B cell (primary cell): Measurements from ENCODE around the gene MSGN1. TPM values are rescaled to one million over a fixed set of nuclear protein-coding genes. Genes with fewer than 3 reads are reported as not detected.

Experiments used
- ATAC-seq: fragments of 200-7000 bp; cut with Tn5 transposase; one replicate; pipeline ENCODE4 v1.10.0; 2021; ENCODE audit warnings: low read depth, mild to moderate bottlenecking, moderate number of reproducible peaks, moderate library complexity
- CTCF ChIA-PET: fragments of 350-600 bp; sonication (Branson Sonifier 250); formaldehyde crosslinking; loops from one replicate; lab custom pipeline; 2021; ENCODE audit warnings: antibody characterized with exemption, inconsistent platforms; lab: Charles Lee
- POLR2A ChIA-PET: fragments of 350-600 bp; sonication (Branson Sonifier 250); formaldehyde crosslinking; loops from one replicate; lab custom pipeline; 2021; ENCODE audit warnings: antibody characterized with exemption; lab: Charles Lee
- DNase-seq: peaks from one replicate; pipeline ENCODE4 v3.0.0; 2013
- H2AFZ ChIP-seq: 2 replicates; pipeline ENCODE4 v1.6.1; 2012; ENCODE audit warnings: mild to moderate bottlenecking, low read depth, low read length; ENCODE audit not compliant: insufficient read depth, poor library complexity, severe bottlenecking
- H3K27ac ChIP-seq, 2 donors: 1 replicate in 1 of 2; 2 replicates in 1 of 2; pipeline ENCODE4 v1.5.1; 2012 to 2013; ENCODE audit warnings: low read length in 2 of 2, mild to moderate bottlenecking in 2 of 2, moderate library complexity in 1 of 2
- H3K27me3 ChIP-seq, 4 experiments: fragments of 200-600 bp in 1 of 4; sonication (generic) in 1 of 4; replicated peaks in 1 of 4; 1 replicate in 2 of 4; 2 replicates in 2 of 4; pipeline versions ENCODE4 v1.6.1 to v1.7.0; 2013 to 2016; ENCODE audit warnings: low read length in 3 of 4, mild to moderate bottlenecking in 2 of 4, mixed read lengths in 1 of 4, moderate library complexity in 1 of 4; ENCODE audit not compliant: insufficient read depth in 4 of 4, control insufficient read depth in 3 of 4; ENCODE audit errors: control extremely low read depth in 1 of 4
- H3K36me3 ChIP-seq, 2 experiments: replicated peaks in 1 of 2; 1 replicate in 1 of 2; 2 replicates in 1 of 2; pipeline versions ENCODE4 v1.6.1 to v1.7.1; 2013; ENCODE audit warnings: low read length in 1 of 2; ENCODE audit not compliant: insufficient read depth in 2 of 2, control insufficient read depth in 1 of 2; ENCODE audit errors: control extremely low read depth in 1 of 2, extremely low read depth in 1 of 2
- H3K4me1 ChIP-seq, 2 donors: fragments of 200-600 bp in 1 of 2; sonication (generic) in 1 of 2; 1 replicate in 1 of 2; 2 replicates in 1 of 2; pipeline versions ENCODE4 v1.5.1 to v1.6.1; 2013 to 2017; ENCODE audit warnings: low read length in 2 of 2; ENCODE audit not compliant: control insufficient read depth in 2 of 2, insufficient read depth in 2 of 2
- H3K4me2 ChIP-seq: replicated peaks from 2 replicates; pipeline ENCODE3; 2012; ENCODE audit warnings: mild to moderate bottlenecking, low read depth, low read length; ENCODE audit not compliant: poor library complexity, severe bottlenecking
- H3K4me3 ChIP-seq, 5 experiments: fragments of 200-600 bp in 1 of 5; sonication (generic) in 1 of 5; 1 replicate in 3 of 5; 2 replicates in 2 of 5; pipeline versions ENCODE4 v1.5.1 to v1.7.0; 2011 to 2016; ENCODE audit warnings: low read length in 4 of 5, mild to moderate bottlenecking in 4 of 5, low read depth in 2 of 5, control low read depth in 1 of 5, moderate library complexity in 1 of 5; ENCODE audit not compliant: insufficient read depth in 1 of 5; ENCODE audit errors: control extremely low read depth in 1 of 5, extremely low read depth in 1 of 5
- H3K79me2 ChIP-seq: fragments of 200-600 bp; sonication (generic); one replicate; pipeline ENCODE4 v1.6.0; 2016; ENCODE audit warnings: low read length; ENCODE audit not compliant: control insufficient read depth, insufficient read depth
- H3K9ac ChIP-seq: fragments of 200-600 bp; sonication (generic); 2 replicates; pipeline ENCODE4 v1.6.1; 2017; ENCODE audit warnings: mild to moderate bottlenecking, low read length, moderate library complexity
- H3K9me3 ChIP-seq, 3 donors: one replicate each; pipeline versions ENCODE4 v1.6.1 to v1.7.1; 2013; ENCODE audit warnings: low read length in 2 of 3; ENCODE audit not compliant: control insufficient read depth in 2 of 3, insufficient read depth in 1 of 3; ENCODE audit errors: control extremely low read depth in 1 of 3
- H4K20me1 ChIP-seq: 2 replicates; pipeline ENCODE4 v1.6.0; 2012; ENCODE audit warnings: mild to moderate bottlenecking, low read length; ENCODE audit not compliant: insufficient read depth, control insufficient read depth, poor library complexity, severe bottlenecking
- H3K27ac Mint-ChIP-seq: one replicate; pipeline ENCODE4 v1.8.0; 2021; ENCODE audit warnings: mixed read lengths
- H3K27me3 Mint-ChIP-seq: one replicate; pipeline ENCODE4 v1.8.0; 2021; ENCODE audit warnings: mixed read lengths
- H3K4me1 Mint-ChIP-seq: one replicate; pipeline ENCODE4 v1.8.0; 2021; ENCODE audit warnings: mixed read lengths
- H3K4me3 Mint-ChIP-seq: one replicate; pipeline ENCODE4 v1.8.0; 2021; ENCODE audit warnings: mixed read lengths
- H3K9me3 Mint-ChIP-seq: one replicate; pipeline ENCODE4 v1.8.0; 2022; ENCODE audit warnings: mixed read lengths; ENCODE audit not compliant: insufficient read depth
- EZH2 ChIP-seq: IDR thresholded peaks from 2 replicates; pipeline ENCODE4 v1.6.1; 2012; ENCODE audit warnings: borderline replicate concordance, low read depth, mild to moderate bottlenecking, moderate library complexity, low read length; ENCODE audit not compliant: insufficient read depth, poor library complexity, severe bottlenecking
- WGBS: methylation state at CpG from one replicate; pipeline ENCODE4 v1.1.5; 2013; ENCODE audit warnings: missing lambda C conversion rate; ENCODE audit not compliant: insufficient coverage; 5-methylcytosine and 5-hydroxymethylcytosine counted together
- intact Hi-C: fragments of 100-400 bp; cut with micrococcal nuclease; formaldehyde crosslinking; loops from one replicate; pipeline ENCODE4 v1.10.0; 2022
- polyA plus RNA-seq: library from polyadenylated mRNA; depleted of rRNA; stranded (reverse); fragments of >200 nt; gene quantifications from 2 replicates; pipeline ENCODE4 v1.2.3, GENCODE V29; 2012
- total RNA-seq, 2 donors: library from RNA; stranded (reverse); fragments of 120-200 nt in 1 of 2; gene quantifications; 1 replicate in 1 of 2; 2 replicates in 1 of 2; pipeline versions ENCODE4 v1.2.3 to v1.2.4, GENCODE V29; 2013 to 2022
- TF ChIP-seq, protein P1 (sequence below): fragments of 200-600 bp; IDR thresholded peaks from one replicate; pipeline ENCODE4 v1.8.0; 2022; ENCODE audit warnings: antibody characterized with exemption, mild to moderate bottlenecking

Gene MSGN1
- total and polyA plus RNA-seq, 2 donors (not counting 1 experiment from before 2014, with no cell fraction given), result not detected

DNA sequence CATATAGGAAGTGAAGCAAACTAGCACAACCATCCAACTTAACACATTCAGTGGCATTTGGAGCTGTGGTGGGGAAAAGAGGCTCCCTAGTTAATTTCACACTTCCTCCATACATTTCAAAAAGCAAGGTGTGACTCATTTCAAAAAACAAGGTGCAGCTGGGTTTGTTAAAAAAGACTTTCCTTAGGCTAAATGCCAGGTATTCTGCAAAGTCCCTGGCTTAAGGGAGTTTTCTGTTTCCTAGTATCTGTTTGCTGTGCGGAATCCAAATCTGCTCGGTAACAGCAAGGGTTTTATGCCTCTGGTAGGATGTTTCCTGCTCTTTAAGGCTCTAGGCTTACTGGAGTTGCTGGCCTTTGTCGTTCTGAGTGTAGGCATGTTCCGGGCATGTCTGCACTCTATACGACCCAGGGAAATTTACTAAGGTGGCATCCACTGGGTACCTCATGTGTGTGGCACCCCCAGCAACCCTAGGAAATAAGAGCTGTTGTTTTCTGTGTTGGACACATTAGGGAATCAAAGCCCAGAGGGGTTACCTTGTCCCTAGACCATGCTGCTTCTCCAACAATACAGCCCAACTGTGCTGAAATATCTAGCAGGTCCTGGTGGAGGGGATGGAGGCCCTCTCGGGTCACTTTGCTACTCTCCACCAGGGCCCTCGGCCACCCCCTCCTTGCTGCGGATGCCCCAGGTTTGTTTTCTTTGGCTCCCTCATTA, 634 bp upstream of the MSGN1 start:
- WGBS, result 84% methylated on average over 6 of the region's 8 CpGs
- Histone ChIP-seq H3K27ac (peak overlapping the region in 1 of 2 donors; percentile 1), H3K4me1 (peaks cover 32 to 36% of the 10 kb centered on the region in 2 donors), H3K36me3 (no peaks in the 10 kb centered on the region), H3K4me2 (no peak overlapping the region), H3K9ac (no peak overlapping the region), H3K79me2 (no peaks in the 10 kb centered on the region), H3K4me3 (no peak overlapping the region), H4K20me1 (no peaks in the 10 kb centered on the region), H3K27me3 (no peaks in the 10 kb centered on the region), H2AFZ (no peak overlapping the region), H3K9me3 (peaks cover 0 to 4% (median 0%) of the 10 kb centered on the region in 3 donors)
- POLR2A ChIA-PET, result interaction anchor here (1.1 to 1.3 kb wide), 2 partner anchors 11 to 13 kb away, joined by 4 read pairs; no protein-coding TSS in a partner anchor
- intact Hi-C loops, result no loop called here
- Mint-ChIP-seq H3K4me1 (peaks cover 62% of the 10 kb centered on the region), H3K27ac (peak overlapping the region; percentile 66), H3K9me3 (no peaks in the 10 kb centered on the region), H3K4me3 (no peak overlapping the region), H3K27me3 (no peaks in the 10 kb centered on the region)
- DNase-seq (no peak), ATAC-seq (no peak)
- TF ChIP-seq, protein P1, sequence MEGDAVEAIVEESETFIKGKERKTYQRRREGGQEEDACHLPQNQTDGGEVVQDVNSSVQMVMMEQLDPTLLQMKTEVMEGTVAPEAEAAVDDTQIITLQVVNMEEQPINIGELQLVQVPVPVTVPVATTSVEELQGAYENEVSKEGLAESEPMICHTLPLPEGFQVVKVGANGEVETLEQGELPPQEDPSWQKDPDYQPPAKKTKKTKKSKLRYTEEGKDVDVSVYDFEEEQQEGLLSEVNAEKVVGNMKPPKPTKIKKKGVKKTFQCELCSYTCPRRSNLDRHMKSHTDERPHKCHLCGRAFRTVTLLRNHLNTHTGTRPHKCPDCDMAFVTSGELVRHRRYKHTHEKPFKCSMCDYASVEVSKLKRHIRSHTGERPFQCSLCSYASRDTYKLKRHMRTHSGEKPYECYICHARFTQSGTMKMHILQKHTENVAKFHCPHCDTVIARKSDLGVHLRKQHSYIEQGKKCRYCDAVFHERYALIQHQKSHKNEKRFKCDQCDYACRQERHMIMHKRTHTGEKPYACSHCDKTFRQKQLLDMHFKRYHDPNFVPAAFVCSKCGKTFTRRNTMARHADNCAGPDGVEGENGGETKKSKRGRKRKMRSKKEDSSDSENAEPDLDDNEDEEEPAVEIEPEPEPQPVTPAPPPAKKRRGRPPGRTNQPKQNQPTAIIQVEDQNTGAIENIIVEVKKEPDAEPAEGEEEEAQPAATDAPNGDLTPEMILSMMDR, result no peak
- no peak for TF ChIP-seq EZH2
- CTCF ChIA-PET, result interaction anchor here (0.5 to 2.9 kb wide), 2 partner anchors 10 to 144 kb away, joined by 5 to 9 read pairs; no protein-coding TSS in a partner anchor

GRCh38 chr2:17818235-17818815, 2.1 kb downstream of the MSGN1 start:
- H2AFZ ChIP-seq, result no peak overlapping the region
- H3K79me2 ChIP-seq, result no peaks in the 10 kb centered on the region
- no peaks in the 10 kb centered on the region for H3K27me3 Mint-ChIP-seq
- H3K27ac Mint-ChIP-seq, result no peak overlapping the region
- no peak overlapping the region for H3K4me3 ChIP-seq
- POLR2A ChIA-PET, result no interaction called here
- H3K27me3 ChIP-seq, result no peaks in the 10 kb centered on the region
- H4K20me1 ChIP-seq, result no peaks in the 10 kb centered on the region
- TF ChIP-seq, protein P1, result no peak
- no peak for TF ChIP-seq EZH2
- no peak overlapping the region for H3K9ac ChIP-seq
- ATAC-seq (no peak), DNase-seq (no peak)
- CTCF ChIA-PET, result no interaction called here
- peaks cover 66% of the 10 kb centered on the region for H3K4me1 Mint-ChIP-seq
- intact Hi-C loops, result no loop called here
- H3K9me3 Mint-ChIP-seq, result no peaks in the 10 kb centered on the region
- H3K9me3 ChIP-seq, result peaks cover 0 to 4% (median 0%) of the 10 kb centered on the region in 3 donors
- H3K4me1 ChIP-seq, result peaks cover 41 to 45% of the 10 kb centered on the region in 2 donors
- no CpG with 5 or more reads among the region's 2 CpGs for WGBS
- no peak overlapping the region for H3K4me3 Mint-ChIP-seq
- no peaks in the 10 kb centered on the region for H3K36me3 ChIP-seq
- H3K27ac ChIP-seq, result no peak overlapping the region
- H3K4me2 ChIP-seq, result no peak overlapping the region
